Memory B cell (primary cell): ENCODE measurements around the gene RXRA.

Experiments used
- ATAC-seq: fragments of 150-1000 bp; cut with Tn5 transposase; 2 replicates; pipeline ENCODE4 v1.10.0; 2021; ENCODE audit warnings: low read depth, mild to moderate bottlenecking, moderate library complexity
- DNase-seq, 2 donors: peaks; one replicate each; pipeline ENCODE4 v3.0.0; 2022; ENCODE audit warnings: low spot score in 2 of 2
- H3K27ac Mint-ChIP-seq: one replicate; pipeline ENCODE4 v1.8.0; 2022; ENCODE audit warnings: mild to moderate bottlenecking, moderate library complexity, mixed read lengths
- H3K27me3 Mint-ChIP-seq: one replicate; pipeline ENCODE4 v1.8.0; 2022; ENCODE audit warnings: mixed read lengths
- H3K36me3 Mint-ChIP-seq: one replicate; pipeline ENCODE4 v1.8.0; 2022; ENCODE audit warnings: mild to moderate bottlenecking, mixed read lengths
- H3K4me1 Mint-ChIP-seq: one replicate; pipeline ENCODE4 v1.8.0; 2022; ENCODE audit warnings: mixed read lengths
- H3K4me3 Mint-ChIP-seq: one replicate; pipeline ENCODE4 v1.8.0; 2022; ENCODE audit warnings: mild to moderate bottlenecking, moderate library complexity, mixed read lengths
- H3K9me3 Mint-ChIP-seq: one replicate; pipeline ENCODE4 v1.8.0; 2022; ENCODE audit warnings: mixed read lengths

Gene RXRA

GRCh38 chr9:134459164-134459563 is 132.9 kb downstream of the RXRA start:
- DNase-seq: no peak
- H3K27me3 Mint-ChIP-seq: peaks cover 8% of the 10 kb centered on the region
- no peak overlapping the region for H3K27ac Mint-ChIP-seq
- H3K4me1 Mint-ChIP-seq: peaks cover 7% of the 10 kb centered on the region
- no peak overlapping the region for H3K4me3 Mint-ChIP-seq
- ATAC-seq: no peak
- H3K9me3 Mint-ChIP-seq: no peaks in the 10 kb centered on the region
- no peaks in the 10 kb centered on the region for H3K36me3 Mint-ChIP-seq

- Mint-ChIP-seq H3K4me3 (no peak overlapping the region), H3K9me3 (no peaks in the 10 kb centered on the region), H3K4me1 (peaks cover 7% of the 10 kb centered on the region), H3K27ac (no peak overlapping the region), H3K36me3 (no peaks in the 10 kb centered on the region), H3K27me3 (peaks cover 8% of the 10 kb centered on the region)
- no peak for DNase-seq
- ATAC-seq: no peak
These were observed 133.3 kb downstream of the RXRA start for GRCh38 chr9:134459573-134459972.

- peaks cover 7% of the 10 kb centered on the region for H3K4me1 Mint-ChIP-seq
- no peaks in the 10 kb centered on the region for H3K36me3 Mint-ChIP-seq
These were observed 134.0 kb downstream of the RXRA start for GRCh38 chr9:134460206-134460605.

GRCh38 chr9:134460896-134461295 is 134.6 kb downstream of the RXRA start:
- ATAC-seq (no peak), DNase-seq (no peak)
- no peaks in the 10 kb centered on the region for H3K9me3 Mint-ChIP-seq
- peaks cover 8% of the 10 kb centered on the region for H3K27me3 Mint-ChIP-seq
- H3K27ac Mint-ChIP-seq: no peak overlapping the region
- no peak overlapping the region for H3K4me3 Mint-ChIP-seq
- H3K36me3 Mint-ChIP-seq: no peaks in the 10 kb centered on the region
- H3K4me1 Mint-ChIP-seq: peaks cover 4% of the 10 kb centered on the region

More at GRCh38 chr9:134460206-134460605, 134.0 kb downstream of the RXRA start:
- no peaks in the 10 kb centered on the region for H3K9me3 Mint-ChIP-seq
- DNase-seq: no peak
- no peak for ATAC-seq
- no peak overlapping the region for H3K27ac Mint-ChIP-seq
- H3K4me3 Mint-ChIP-seq: no peak overlapping the region
- peaks cover 8% of the 10 kb centered on the region for H3K27me3 Mint-ChIP-seq

- Mint-ChIP-seq H3K9me3 (no peaks in the 10 kb centered on the region), H3K36me3 (no peaks in the 10 kb centered on the region), H3K27me3 (peaks cover 8% of the 10 kb centered on the region), H3K4me3 (no peak overlapping the region), H3K4me1 (peaks cover under 1% of the 10 kb centered on the region), H3K27ac (no peak overlapping the region)
- ATAC-seq (no peak), DNase-seq (no peak)
These were observed 135.2 kb downstream of the RXRA start for GRCh38 chr9:134461426-134461982.

- no peaks in the 10 kb centered on the region for H3K9me3 Mint-ChIP-seq
These were observed 136.1 kb downstream of the RXRA start for GRCh38 chr9:134462318-134462717.

GRCh38 chr9:134463280-134463679 is 137.0 kb downstream of the RXRA start:
- Mint-ChIP-seq H3K27ac (no peak overlapping the region), H3K9me3 (no peaks in the 10 kb centered on the region), H3K4me1 (no peaks in the 10 kb centered on the region), H3K36me3 (no peaks in the 10 kb centered on the region), H3K27me3 (peaks cover 8% of the 10 kb centered on the region), H3K4me3 (no peak overlapping the region)
- no peak for ATAC-seq
- no peak for DNase-seq

More at GRCh38 chr9:134462318-134462717, 136.1 kb downstream of the RXRA start:
- Mint-ChIP-seq H3K36me3 (no peaks in the 10 kb centered on the region), H3K27me3 (peaks cover 8% of the 10 kb centered on the region), H3K27ac (no peak overlapping the region), H3K4me1 (no peaks in the 10 kb centered on the region), H3K4me3 (no peak overlapping the region)
- DNase-seq (no peak), ATAC-seq (no peak)

GRCh38 chr9:134466869-134467616 is 140.8 kb downstream of the RXRA start:
- H3K9me3 Mint-ChIP-seq: no peaks in the 10 kb centered on the region
- no peak for ATAC-seq

GRCh38 chr9:134468358-134468757 is 142.1 kb downstream of the RXRA start:
- Mint-ChIP-seq H3K27me3 (peaks cover 5% of the 10 kb centered on the region), H3K27ac (no peak overlapping the region), H3K4me3 (no peak overlapping the region), H3K4me1 (no peaks in the 10 kb centered on the region), H3K36me3 (no peaks in the 10 kb centered on the region), H3K9me3 (no peaks in the 10 kb centered on the region)
- ATAC-seq (no peak), DNase-seq (no peak)

More at GRCh38 chr9:134466869-134467616, 140.8 kb downstream of the RXRA start:
- no peaks in the 10 kb centered on the region for H3K4me1 Mint-ChIP-seq
- H3K27ac Mint-ChIP-seq: no peak overlapping the region
- DNase-seq: no peak
- H3K36me3 Mint-ChIP-seq: no peaks in the 10 kb centered on the region
- H3K27me3 Mint-ChIP-seq: peaks cover 7% of the 10 kb centered on the region
- H3K4me3 Mint-ChIP-seq: no peak overlapping the region

GRCh38 chr9:134469041-134469875 is 143.0 kb downstream of the RXRA start:
- Mint-ChIP-seq H3K9me3 (no peaks in the 10 kb centered on the region), H3K27me3 (no peaks in the 10 kb centered on the region), H3K27ac (no peak overlapping the region), H3K4me1 (no peaks in the 10 kb centered on the region), H3K36me3 (no peaks in the 10 kb centered on the region), H3K4me3 (no peak overlapping the region)
- ATAC-seq: no peak
- DNase-seq: no peak

- ATAC-seq (no peak), DNase-seq (no peak)
- peaks cover 8% of the 10 kb centered on the region for H3K4me1 Mint-ChIP-seq
- H3K36me3 Mint-ChIP-seq: no peaks in the 10 kb centered on the region
- peak overlapping the region; percentile 50 for H3K27ac Mint-ChIP-seq
- no peaks in the 10 kb centered on the region for H3K9me3 Mint-ChIP-seq
- no peak overlapping the region for H3K4me3 Mint-ChIP-seq
- no peaks in the 10 kb centered on the region for H3K27me3 Mint-ChIP-seq
These were observed 146.0 kb downstream of the RXRA start for GRCh38 chr9:134472256-134472655.

- H3K27ac Mint-ChIP-seq: no peak overlapping the region
- no peak for ATAC-seq
- DNase-seq: no peak
- H3K9me3 Mint-ChIP-seq: no peaks in the 10 kb centered on the region
- no peaks in the 10 kb centered on the region for H3K36me3 Mint-ChIP-seq
- H3K4me1 Mint-ChIP-seq: peaks cover 8% of the 10 kb centered on the region
- H3K4me3 Mint-ChIP-seq: peak overlapping the region; percentile 21
- no peaks in the 10 kb centered on the region for H3K27me3 Mint-ChIP-seq
These were observed 147.1 kb downstream of the RXRA start for GRCh38 chr9:134473141-134474054.

- Mint-ChIP-seq H3K27me3 (no peaks in the 10 kb centered on the region), H3K4me3 (peak overlapping the region; percentile 21), H3K27ac (no peak overlapping the region), H3K9me3 (no peaks in the 10 kb centered on the region), H3K36me3 (no peaks in the 10 kb centered on the region), H3K4me1 (peaks cover 8% of the 10 kb centered on the region)
- no peak for DNase-seq
- ATAC-seq: no peak
These were observed 147.8 kb downstream of the RXRA start for GRCh38 chr9:134474055-134474370.
